Skeletal muscle satellite cell (primary cell): ENCODE results near the gene KLHL2.
A peak's percentile ranks its signal among the peaks of the same experiment; 100 is the strongest.

Experiments used
- H3K27me3 ChIP-seq: 2 replicates; pipeline ENCODE4 v1.7.0; 2013; ENCODE audit warnings: low read length; ENCODE audit not compliant: control insufficient read depth, insufficient read depth
- H3K36me3 ChIP-seq: 2 replicates; pipeline ENCODE4 v1.7.0; 2013; ENCODE audit warnings: mild to moderate bottlenecking, control low read depth, low read length; ENCODE audit not compliant: insufficient read depth
- H3K4me1 ChIP-seq: 2 replicates; pipeline ENCODE4 v1.7.0; 2013; ENCODE audit warnings: low read length; ENCODE audit not compliant: control insufficient read depth, insufficient read depth
- H3K4me2 ChIP-seq: 2 replicates; pipeline ENCODE4 v1.7.0; 2013; ENCODE audit warnings: mild to moderate bottlenecking, low read length
- H3K4me3 ChIP-seq: 2 replicates; pipeline ENCODE4 v1.7.0; 2013; ENCODE audit warnings: low read length
- H3K9ac ChIP-seq: 2 replicates; pipeline ENCODE4 v1.7.0; 2013; ENCODE audit warnings: mild to moderate bottlenecking, low read depth, low read length, moderate library complexity
- H3K9me3 ChIP-seq: replicated peaks from 2 replicates; pipeline ENCODE4 v1.7.0; 2013; ENCODE audit warnings: mild to moderate bottlenecking, control low read depth, low read length

The KLHL2 gene

DNA sequence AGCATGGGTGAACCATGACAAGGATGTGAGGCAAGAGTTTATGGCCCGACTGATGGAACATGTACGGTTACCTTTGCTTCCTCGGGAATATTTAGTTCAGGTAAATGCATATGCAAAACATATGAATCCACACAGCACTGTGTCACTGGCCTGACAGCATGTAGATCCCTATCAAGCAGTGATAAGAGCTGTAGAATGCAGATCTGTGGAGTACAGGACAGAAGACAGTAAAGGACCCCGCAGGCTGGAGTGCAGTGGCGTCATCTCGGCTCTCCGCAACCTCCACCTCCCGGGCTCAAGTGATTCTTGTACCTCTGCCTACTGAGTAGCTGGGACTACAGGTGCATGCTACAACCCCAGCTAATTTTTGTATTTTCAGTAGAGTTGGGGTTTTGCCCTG, 90.3 kb downstream of the KLHL2 start:
- Histone ChIP-seq H3K4me3 (no peak overlapping the region), H3K36me3 (peaks cover 5% of the 10 kb centered on the region), H3K9ac (no peak overlapping the region), H3K9me3 (no peaks in the 10 kb centered on the region), H3K27me3 (no peaks in the 10 kb centered on the region), H3K4me2 (no peak overlapping the region), H3K4me1 (no peaks in the 10 kb centered on the region)

GRCh38 chr4:165299399-165300060, 92.2 kb downstream of the KLHL2 start:
- Histone ChIP-seq H3K4me2 (no peak overlapping the region), H3K27me3 (no peaks in the 10 kb centered on the region), H3K4me1 (no peaks in the 10 kb centered on the region), H3K9ac (no peak overlapping the region), H3K4me3 (no peak overlapping the region), H3K9me3 (no peaks in the 10 kb centered on the region), H3K36me3 (peaks cover 5% of the 10 kb centered on the region)

DNA sequence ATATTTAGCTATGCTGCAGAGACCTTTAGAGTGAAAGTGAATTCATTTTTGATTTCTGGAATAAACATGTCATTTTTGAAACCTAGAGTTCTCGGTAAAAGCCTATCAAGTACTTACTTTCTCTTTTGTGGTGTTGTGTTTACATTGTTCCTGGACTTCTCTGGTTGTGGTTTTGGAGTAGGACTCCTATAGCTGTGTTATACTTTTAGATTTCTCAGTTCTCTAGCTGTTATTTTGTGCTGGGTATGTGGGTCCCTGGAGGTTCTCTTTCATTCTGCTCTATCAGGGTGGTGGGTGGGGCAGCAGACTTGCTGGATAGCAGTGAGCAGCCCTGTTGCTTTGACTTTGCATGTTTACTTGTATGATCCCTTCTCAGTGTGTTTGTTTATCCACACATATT, 94.5 kb downstream of the KLHL2 start:
- peak overlapping the region; percentile 82 for H3K4me2 ChIP-seq
- no peaks in the 10 kb centered on the region for H3K9me3 ChIP-seq
- peak overlapping the region; percentile 64 for H3K4me3 ChIP-seq
- H3K36me3 ChIP-seq, result no peaks in the 10 kb centered on the region
- H3K27me3 ChIP-seq, result no peaks in the 10 kb centered on the region
- no peaks in the 10 kb centered on the region for H3K4me1 ChIP-seq
- H3K9ac ChIP-seq, result peak overlapping the region; percentile 35

DNA sequence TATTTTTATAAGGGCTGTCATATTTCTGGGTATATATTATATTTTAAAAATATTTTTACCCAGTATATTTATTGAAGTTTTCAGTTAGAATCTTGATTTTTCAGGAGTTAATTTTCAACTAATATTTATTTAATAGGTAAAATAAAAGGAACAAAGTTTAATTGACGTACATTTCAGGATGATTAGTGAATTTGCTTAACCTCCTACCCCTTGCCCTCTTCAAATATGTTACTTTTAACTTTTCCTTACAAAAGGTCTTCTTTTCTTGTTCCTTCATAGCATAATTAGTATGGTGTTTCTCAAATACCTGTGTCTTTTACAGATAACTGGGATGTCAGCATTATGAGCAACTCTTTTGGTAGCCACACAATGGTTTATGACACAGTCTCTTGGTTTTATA, 95.3 kb downstream of the KLHL2 start:
- Histone ChIP-seq H3K36me3 (no peaks in the 10 kb centered on the region), H3K4me1 (no peaks in the 10 kb centered on the region), H3K4me2 (no peak overlapping the region), H3K27me3 (no peaks in the 10 kb centered on the region), H3K9me3 (no peaks in the 10 kb centered on the region), H3K4me3 (no peak overlapping the region), H3K9ac (no peak overlapping the region)

- Histone ChIP-seq H3K9ac (no peak overlapping the region), H3K9me3 (no peaks in the 10 kb centered on the region), H3K4me3 (no peak overlapping the region), H3K36me3 (no peaks in the 10 kb centered on the region), H3K4me1 (peaks cover 14% of the 10 kb centered on the region), H3K4me2 (peak overlapping the region; percentile 8), H3K27me3 (no peaks in the 10 kb centered on the region)
These were observed 100.8 kb downstream of the KLHL2 start for GRCh38 chr4:165308166-165308565.

GRCh38 chr4:165308606-165309005, 101.2 kb downstream of the KLHL2 start:
- H3K9me3 ChIP-seq, result no peaks in the 10 kb centered on the region
- H3K36me3 ChIP-seq, result no peaks in the 10 kb centered on the region
- peak overlapping the region; percentile 8 for H3K4me2 ChIP-seq
- no peak overlapping the region for H3K9ac ChIP-seq
- peaks cover 14% of the 10 kb centered on the region for H3K4me1 ChIP-seq
- no peaks in the 10 kb centered on the region for H3K27me3 ChIP-seq
- H3K4me3 ChIP-seq, result no peak overlapping the region

DNA sequence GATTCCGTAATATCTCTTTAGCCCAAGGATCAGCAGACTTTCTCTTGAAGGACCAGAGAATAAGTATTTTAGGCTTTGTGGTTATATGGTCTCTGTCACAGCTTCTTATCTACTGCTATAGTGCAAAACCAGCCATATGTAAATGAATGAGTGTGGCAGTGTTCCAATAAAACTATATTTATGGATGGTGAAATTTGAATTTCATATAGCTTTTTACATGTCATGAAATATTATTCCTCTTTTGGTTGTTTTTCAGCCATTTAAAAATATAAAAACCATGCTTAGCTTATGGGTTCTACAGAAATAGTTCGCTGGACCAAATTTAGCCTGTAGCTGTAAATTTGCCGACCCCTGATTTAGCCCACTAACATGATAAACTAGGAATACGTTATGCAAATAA, 102.1 kb downstream of the KLHL2 start:
- no peak overlapping the region for H3K9ac ChIP-seq
- H3K36me3 ChIP-seq, result no peaks in the 10 kb centered on the region

DNA sequence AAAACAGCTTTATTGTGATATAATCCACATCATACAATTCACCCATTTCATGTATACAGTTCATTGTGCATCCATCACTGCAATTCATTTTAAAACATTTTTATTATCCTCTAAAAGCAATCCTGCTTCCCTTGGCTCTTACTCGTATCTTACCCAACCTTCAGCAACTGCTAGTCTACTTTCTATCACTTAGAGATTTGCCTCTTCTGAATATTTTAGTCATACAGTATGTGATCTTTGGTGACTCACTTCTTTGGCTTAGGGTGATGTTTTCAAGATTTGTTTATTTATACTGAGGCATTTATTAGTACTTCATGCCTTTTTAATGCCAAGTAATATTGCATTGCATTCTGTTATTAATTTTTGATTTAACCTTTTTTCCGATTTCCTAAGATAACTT, 105.1 kb downstream of the KLHL2 start:
- Histone ChIP-seq H3K36me3 (no peaks in the 10 kb centered on the region), H3K9me3 (no peaks in the 10 kb centered on the region), H3K4me3 (no peak overlapping the region), H3K4me2 (no peak overlapping the region), H3K4me1 (peaks cover 14% of the 10 kb centered on the region), H3K27me3 (no peaks in the 10 kb centered on the region), H3K9ac (no peak overlapping the region)

More for the DNA sequence above, 102.1 kb downstream of the KLHL2 start:
- Histone ChIP-seq H3K27me3 (no peaks in the 10 kb centered on the region), H3K4me2 (no peak overlapping the region), H3K4me1 (peaks cover 14% of the 10 kb centered on the region), H3K4me3 (no peak overlapping the region), H3K9me3 (no peaks in the 10 kb centered on the region)

DNA sequence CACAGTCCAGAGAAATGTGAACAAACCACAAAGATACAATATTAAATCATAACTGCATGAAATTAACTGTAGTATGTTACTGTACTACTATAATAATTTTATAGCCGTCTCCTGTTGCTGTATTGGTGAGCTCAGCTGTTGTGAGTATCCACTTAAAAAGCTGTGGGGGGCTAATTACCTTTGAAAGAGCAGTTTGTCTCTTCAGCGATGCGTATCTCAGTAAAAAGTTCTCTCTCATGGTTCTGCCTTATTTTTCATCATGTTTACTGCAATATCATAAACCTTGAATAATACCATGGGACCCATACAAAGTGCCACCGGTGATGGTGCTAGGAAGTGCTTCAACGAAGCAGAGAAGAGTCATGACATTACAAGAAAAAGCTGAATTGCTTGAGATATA, 111.7 kb downstream of the KLHL2 start:
- H3K27me3 ChIP-seq, result no peaks in the 10 kb centered on the region
- H3K4me2 ChIP-seq, result no peak overlapping the region
- H3K36me3 ChIP-seq, result no peaks in the 10 kb centered on the region
- no peak overlapping the region for H3K9ac ChIP-seq
- no peaks in the 10 kb centered on the region for H3K9me3 ChIP-seq
- no peak overlapping the region for H3K4me3 ChIP-seq
- H3K4me1 ChIP-seq, result no peaks in the 10 kb centered on the region

DNA sequence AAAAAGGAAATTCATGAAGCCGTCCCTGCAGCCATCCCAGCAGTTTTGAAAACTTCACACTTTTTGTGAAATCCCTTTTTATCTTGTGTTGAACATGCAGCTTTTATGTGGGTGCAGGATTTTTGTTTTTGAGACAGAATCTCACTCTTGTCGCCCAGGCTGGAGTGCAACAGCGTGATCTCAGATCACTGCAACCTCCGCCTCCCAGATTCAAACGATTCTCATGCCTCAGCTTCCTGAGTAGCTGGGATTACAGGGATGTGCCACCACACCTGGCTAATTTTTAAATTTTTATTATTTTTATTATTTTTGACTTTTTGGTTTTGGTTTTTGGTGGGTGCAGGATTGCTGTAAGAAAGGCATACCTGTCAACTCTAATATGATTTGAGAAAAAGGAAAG, 112.1 kb downstream of the KLHL2 start:
- no peaks in the 10 kb centered on the region for H3K9me3 ChIP-seq
- no peak overlapping the region for H3K4me2 ChIP-seq
- no peaks in the 10 kb centered on the region for H3K27me3 ChIP-seq
- H3K4me1 ChIP-seq, result no peaks in the 10 kb centered on the region
- H3K36me3 ChIP-seq, result no peaks in the 10 kb centered on the region
- no peak overlapping the region for H3K4me3 ChIP-seq
- no peak overlapping the region for H3K9ac ChIP-seq

DNA sequence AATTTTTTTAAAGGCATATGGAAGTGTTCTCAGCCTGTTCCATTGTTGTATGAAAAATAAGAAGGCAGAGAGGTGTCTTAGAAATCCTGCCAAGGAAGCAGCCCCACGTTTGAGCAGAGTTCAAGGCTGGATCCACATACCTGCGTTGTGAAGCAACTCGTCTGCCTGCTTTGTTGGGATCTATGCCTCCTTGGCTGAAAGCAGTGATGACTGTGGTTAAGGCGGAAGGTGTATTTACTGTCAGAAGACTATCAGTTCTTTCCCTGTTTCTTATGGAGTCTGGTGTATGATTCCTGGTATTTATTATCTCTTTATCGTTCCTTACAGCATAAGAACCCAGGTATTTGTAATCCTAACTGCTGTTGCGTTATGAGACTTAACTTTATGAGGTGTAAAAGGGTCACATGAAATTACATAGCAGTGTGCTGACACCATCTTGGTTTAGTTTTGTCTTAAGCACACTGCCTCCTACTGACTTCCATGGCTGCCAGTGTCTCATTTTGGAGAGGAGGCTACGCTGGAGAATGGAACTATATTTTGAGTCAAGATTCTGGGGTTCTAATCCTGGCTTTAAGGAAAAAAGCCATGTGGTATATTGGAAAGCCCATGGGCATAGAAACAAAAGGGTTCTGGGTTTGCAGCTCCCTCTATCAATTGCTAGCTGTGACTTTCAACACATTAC, 117.0 kb downstream of the KLHL2 start:
- Histone ChIP-seq H3K4me1 (peaks cover 25% of the 10 kb centered on the region), H3K36me3 (no peaks in the 10 kb centered on the region), H3K4me2 (no peak overlapping the region), H3K9ac (no peak overlapping the region), H3K27me3 (no peaks in the 10 kb centered on the region), H3K4me3 (no peak overlapping the region), H3K9me3 (no peaks in the 10 kb centered on the region)

DNA sequence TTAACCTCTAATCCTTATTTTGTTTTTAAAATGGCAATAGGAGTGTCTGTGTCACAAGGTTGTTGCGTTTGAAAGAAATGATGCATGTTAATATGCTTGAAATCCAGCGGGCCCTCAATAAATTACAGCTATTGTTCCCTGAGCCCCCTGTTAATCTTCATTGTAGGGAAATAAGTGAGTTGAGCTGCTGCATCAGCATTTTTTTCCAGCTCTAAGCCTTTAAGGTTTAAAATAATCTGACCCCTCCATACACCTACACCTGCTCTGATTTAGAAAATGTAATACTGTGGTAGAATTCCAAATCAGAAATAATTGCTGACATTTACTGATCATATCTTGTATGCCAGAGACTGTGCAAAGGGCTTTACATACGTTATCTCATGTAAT, 117.5 kb downstream of the KLHL2 start:
- Histone ChIP-seq H3K4me3 (no peak overlapping the region), H3K9me3 (no peaks in the 10 kb centered on the region), H3K27me3 (no peaks in the 10 kb centered on the region), H3K4me1 (peaks cover 25% of the 10 kb centered on the region), H3K36me3 (no peaks in the 10 kb centered on the region), H3K4me2 (no peak overlapping the region), H3K9ac (no peak overlapping the region)
